Activated CD8-positive, alpha-beta memory T cell treated with anti-CD3 and anti-CD28 coated beads, Interleukin-2, amount 50 U/mL, for 1 hour (primary cell): ENCODE results near the gene EPS8L2.

Source experiments
- DNase-seq: peaks from one replicate; pipeline ENCODE4 v3.0.0-alpha.2; 2020; ENCODE audit errors: extremely low read depth

Gene EPS8L2

GRCh38 chr11:776561-777287, 70.7 kb downstream of the EPS8L2 start:
- no peak for DNase-seq
